Thymus (tissue), 14 donors: ENCODE measurements around the gene LRRC75A. TPM values are rescaled to one million over a fixed set of nuclear protein-coding genes. Genes with fewer than 3 reads are reported as not detected.
"Not testable (repeated sequence)": the region's sequence is repeated elsewhere in the genome, so short reads cannot be mapped to it uniquely, and the experiment has no call there.

Source experiments
- DNase-seq, 9 donors: peaks; one replicate each; pipeline ENCODE4 v3.0.0-alpha.2; 2013; ENCODE audit warnings: low spot score in 9 of 9, low read depth in 6 of 9, missing footprints in 1 of 9
- H3K27ac ChIP-seq, 2 donors: one replicate each; pipeline ENCODE4 v1.5.1; 2013; ENCODE audit warnings: control low read depth in 1 of 2, low read depth in 1 of 2, low read length in 1 of 2, mild to moderate bottlenecking in 1 of 2, moderate library complexity in 1 of 2
- H3K27me3 ChIP-seq, 2 donors: one replicate each; pipeline ENCODE4 v1.5.1; 2013; ENCODE audit warnings: low read length in 1 of 2; ENCODE audit not compliant: control insufficient read depth in 2 of 2, insufficient read depth in 1 of 2
- H3K36me3 ChIP-seq, 2 donors: one replicate each; pipeline ENCODE4 v1.5.1; 2013; ENCODE audit warnings: low read length in 1 of 2, mild to moderate bottlenecking in 1 of 2, moderate library complexity in 1 of 2; ENCODE audit not compliant: control insufficient read depth in 2 of 2, insufficient read depth in 2 of 2
- H3K4me1 ChIP-seq, 2 donors: one replicate each; pipeline ENCODE4 v1.5.1; 2013; ENCODE audit warnings: low read length in 2 of 2; ENCODE audit not compliant: control insufficient read depth in 2 of 2, insufficient read depth in 2 of 2
- H3K4me3 ChIP-seq, 2 donors: one replicate each; pipeline ENCODE4 v1.5.1; 2013; ENCODE audit warnings: low read length in 2 of 2, control low read depth in 1 of 2, mild to moderate bottlenecking in 1 of 2
- H3K9me3 ChIP-seq, 2 donors: one replicate each; pipeline ENCODE4 v1.5.1; 2013; ENCODE audit warnings: low read length in 1 of 2, mild to moderate bottlenecking in 1 of 2; ENCODE audit not compliant: control insufficient read depth in 2 of 2, insufficient read depth in 1 of 2
- WGBS: extraction: QIAGEN DNeasy Blood & Tissue Kit; methylation state at CpG from one replicate; pipeline ENCODE4 v1.1.7; 2013; 5-methylcytosine and 5-hydroxymethylcytosine counted together
- long read RNA-seq, 10 donors: transcript quantifications; one replicate each; lab custom pipeline, GENCODE V29; 2026
- polyA plus RNA-seq: library from polyadenylated mRNA; stranded (reverse); fragments of 200-250 nt; gene quantifications from one replicate; pipeline ENCODE4 v1.2.3, GENCODE V29; 2013
- total RNA-seq: library from RNA; stranded (reverse); fragments of 120-200 nt; gene quantifications from one replicate; pipeline ENCODE4 v1.2.4, GENCODE V29; 2013
- donor health status: healthy.

LRRC75A gene, protein sequence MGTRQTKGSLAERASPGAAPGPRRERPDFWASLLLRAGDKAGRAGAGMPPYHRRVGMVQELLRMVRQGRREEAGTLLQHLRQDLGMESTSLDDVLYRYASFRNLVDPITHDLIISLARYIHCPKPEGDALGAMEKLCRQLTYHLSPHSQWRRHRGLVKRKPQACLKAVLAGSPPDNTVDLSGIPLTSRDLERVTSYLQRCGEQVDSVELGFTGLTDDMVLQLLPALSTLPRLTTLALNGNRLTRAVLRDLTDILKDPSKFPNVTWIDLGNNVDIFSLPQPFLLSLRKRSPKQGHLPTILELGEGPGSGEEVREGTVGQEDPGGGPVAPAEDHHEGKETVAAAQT
- total RNA-seq (1.6 TPM), polyA plus RNA-seq (2.1 TPM)
- long read RNA-seq, donor 1, result 0 reads
- long read RNA-seq, donor 2, result 0 reads
- long read RNA-seq, donor 3, partial matches to known transcripts, result 0 of 2 reads
- long read RNA-seq, donor 3, other reads (novel, unspliced or antisense), result 0 of 2 reads
- long read RNA-seq, donor 4, result 0 reads
- long read RNA-seq, donor 5, result 0 reads
- long read RNA-seq, donor 6, result 0 reads
- long read RNA-seq, donor 7, result 0 reads
- long read RNA-seq, donor 8, partial matches to known transcripts, result 0 of 1 reads
- long read RNA-seq, donor 8, other reads (novel, unspliced or antisense), result 0 of 1 reads
- long read RNA-seq, donor 9, result 0 reads
- long read RNA-seq, donor 10, result 0 reads

DNA sequence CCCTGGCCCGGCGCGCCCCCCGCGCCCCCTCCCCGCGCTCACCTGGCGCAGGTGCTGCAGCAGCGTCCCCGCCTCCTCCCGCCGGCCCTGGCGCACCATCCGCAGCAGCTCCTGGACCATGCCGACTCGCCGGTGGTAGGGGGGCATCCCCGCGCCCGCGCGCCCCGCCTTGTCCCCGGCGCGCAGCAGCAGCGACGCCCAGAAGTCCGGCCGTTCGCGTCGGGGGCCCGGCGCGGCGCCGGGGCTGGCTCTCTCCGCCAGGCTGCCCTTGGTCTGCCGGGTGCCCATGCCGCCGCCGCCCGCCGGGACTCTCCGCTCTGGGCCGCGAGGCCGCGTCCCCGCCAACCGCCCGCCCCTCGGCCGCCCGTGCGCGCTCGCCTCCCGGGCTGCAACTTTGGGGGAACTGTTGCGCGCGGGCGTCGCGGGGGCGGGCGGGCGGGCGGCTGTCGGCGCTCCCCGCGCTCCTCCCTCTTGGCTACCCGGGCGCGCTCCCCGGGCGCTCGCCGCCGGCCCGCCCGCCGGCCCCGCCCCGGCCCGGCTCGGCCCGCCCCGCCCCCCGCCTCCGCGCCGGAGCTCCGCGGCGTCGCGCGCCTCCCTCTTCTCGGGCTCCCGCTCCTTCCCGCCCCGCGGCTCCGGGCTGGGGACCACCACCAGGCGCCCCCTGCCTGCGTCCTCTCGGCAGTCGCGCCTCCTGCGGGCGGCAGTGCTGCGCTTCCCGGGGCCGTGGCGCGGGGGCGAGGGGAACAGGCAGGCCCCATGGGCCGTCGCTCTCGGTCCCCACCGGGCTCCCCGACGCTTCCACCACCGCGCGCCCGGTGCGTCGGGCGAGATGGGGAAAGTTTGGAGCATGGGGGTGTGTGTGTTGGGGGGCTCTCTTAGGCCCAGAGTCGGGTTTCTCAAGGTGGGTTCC lies at the start of gene LRRC75A:
LRRC75A (minus strand) TSS at position 491 of the 910 bp plus-strand sequence; CDS start at position 288, 203 bp downstream.
- DNase-seq, result peak in 5 of 9 donors; percentile 15 to 63 (median 48)
- H3K27ac ChIP-seq, result no peak within 1 kb of the TSS
- peaks cover 5 to 11% of the 10 kb centered on the region in 2 donors for H3K4me1 ChIP-seq
- peaks cover 16 to 43% of the 10 kb centered on the region in 2 donors for H3K27me3 ChIP-seq
- WGBS, result under 1% methylated on average over 133 of the region's 134 CpGs
- H3K4me3 ChIP-seq, result peak within 1 kb of the TSS; percentile 27 to 64
- no peaks in the 10 kb centered on the region for H3K9me3 ChIP-seq
- no peaks in the 10 kb centered on the region for H3K36me3 ChIP-seq

DNA sequence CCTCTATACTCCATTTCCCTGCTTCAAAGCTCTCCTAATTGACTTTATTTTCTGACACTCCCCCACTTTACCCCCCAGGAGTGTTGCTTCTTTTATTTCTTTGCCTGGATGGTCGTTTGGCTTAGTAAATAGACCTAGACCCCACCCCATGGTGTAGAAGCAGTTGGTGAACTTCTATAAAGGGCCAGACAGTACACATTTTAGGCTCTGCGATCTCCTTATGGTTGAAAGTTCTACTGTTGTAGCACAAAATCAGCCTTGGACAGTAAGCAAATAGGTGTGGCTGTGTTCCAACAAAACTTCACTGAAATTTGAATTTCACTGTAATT lies 45.1 kb upstream of the LRRC75A start:
- H3K4me1 ChIP-seq, result peaks cover 5 to 6% of the 10 kb centered on the region in 2 donors
- WGBS, result 56% methylated on average over 2 of the region's 2 CpGs
- H3K27ac ChIP-seq, result no peak overlapping the region
- H3K4me3 ChIP-seq, result no peak overlapping the region
- peaks cover 0 to 7% of the 10 kb centered on the region in 2 donors for H3K27me3 ChIP-seq
- peaks cover 0 to 11% of the 10 kb centered on the region in 2 donors for H3K9me3 ChIP-seq
- H3K36me3 ChIP-seq, result no peaks in the 10 kb centered on the region
- DNase-seq, result no peak

DNA sequence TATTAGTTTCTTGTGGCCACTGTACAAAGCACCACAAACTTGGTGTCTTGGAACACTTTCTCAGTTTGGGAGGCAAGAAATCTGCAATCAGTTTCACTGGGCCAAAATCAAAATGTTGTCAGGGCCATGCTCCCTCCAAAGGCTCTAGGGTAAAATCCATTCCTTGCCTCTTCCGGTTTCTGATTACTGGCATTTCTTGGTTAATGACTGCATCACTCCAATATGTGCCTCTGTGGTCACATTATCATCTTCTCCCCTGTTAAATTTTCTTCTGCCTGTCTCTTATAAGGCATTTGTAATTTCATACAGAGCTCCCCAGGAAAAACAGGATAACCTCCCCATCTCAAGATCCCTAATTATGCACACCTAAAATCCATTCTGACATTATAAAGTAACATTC lies 42.2 kb upstream of the LRRC75A start:
- peaks cover 3 to 7% of the 10 kb centered on the region in 2 donors for H3K27me3 ChIP-seq
- H3K27ac ChIP-seq, result no peak overlapping the region
- peaks cover 0 to 11% of the 10 kb centered on the region in 2 donors for H3K9me3 ChIP-seq
- H3K4me3 ChIP-seq, result no peak overlapping the region
- peaks cover 5 to 6% of the 10 kb centered on the region in 2 donors for H3K4me1 ChIP-seq
- DNase-seq, result no peak
- H3K36me3 ChIP-seq, result no peaks in the 10 kb centered on the region
- 97% methylated on average over 1 of the region's 1 CpG for WGBS

DNA sequence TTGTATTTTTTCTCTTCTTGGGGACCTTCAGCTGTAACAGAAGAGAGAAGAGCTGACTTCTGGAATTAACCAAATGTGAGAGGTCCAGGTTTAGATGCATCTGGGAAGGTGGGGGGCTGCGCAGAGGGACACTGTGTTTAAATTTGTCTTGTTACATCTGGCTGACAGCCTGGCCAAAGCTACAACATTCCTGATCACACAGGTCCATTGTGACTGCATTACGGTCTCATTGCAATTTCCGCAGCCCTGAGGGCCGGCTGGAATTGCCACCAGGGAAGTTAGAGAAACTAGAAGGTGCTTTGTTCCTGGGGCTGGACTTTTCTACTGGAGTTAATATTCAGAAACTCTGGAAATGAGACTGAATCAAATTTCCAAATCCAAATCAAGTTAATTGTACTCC lies 37.9 kb upstream of the LRRC75A start:
- Histone ChIP-seq H3K27ac (no peak overlapping the region), H3K36me3 (no peaks in the 10 kb centered on the region), H3K4me1 (no peaks in the 10 kb centered on the region), H3K4me3 (no peak overlapping the region), H3K9me3 (no peaks in the 10 kb centered on the region), H3K27me3 (peaks cover 3 to 15% of the 10 kb centered on the region in 2 donors)
- WGBS, result 95% methylated on average over 4 of the region's 4 CpGs
- no peak for DNase-seq

DNA sequence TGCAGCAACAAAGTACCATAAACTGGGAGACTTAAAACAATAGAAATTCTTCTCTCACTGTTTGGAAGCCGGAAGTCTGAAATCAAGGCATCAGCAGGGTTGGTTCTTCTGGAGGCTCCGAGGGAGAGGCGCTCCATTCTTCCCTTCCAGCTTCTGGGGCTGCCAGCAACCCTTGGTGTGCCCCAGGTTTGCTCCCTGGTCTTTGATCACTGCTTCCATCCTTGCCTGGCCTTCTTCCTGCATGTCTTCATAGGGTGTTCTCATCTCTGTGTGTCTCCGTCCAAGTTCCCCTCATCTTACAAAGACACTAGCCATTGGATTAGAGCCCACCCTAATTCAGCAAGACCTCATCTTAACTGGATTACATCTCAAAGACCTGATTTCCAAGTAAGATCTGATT lies 35.3 kb upstream of the LRRC75A start:
- Histone ChIP-seq H3K4me1 (no peaks in the 10 kb centered on the region), H3K4me3 (no peak overlapping the region), H3K27me3 (peaks cover 3 to 15% of the 10 kb centered on the region in 2 donors), H3K36me3 (no peaks in the 10 kb centered on the region), H3K27ac (no peak overlapping the region), H3K9me3 (no peaks in the 10 kb centered on the region)
- WGBS, result 92% methylated on average over 4 of the region's 4 CpGs
- no peak for DNase-seq

DNA sequence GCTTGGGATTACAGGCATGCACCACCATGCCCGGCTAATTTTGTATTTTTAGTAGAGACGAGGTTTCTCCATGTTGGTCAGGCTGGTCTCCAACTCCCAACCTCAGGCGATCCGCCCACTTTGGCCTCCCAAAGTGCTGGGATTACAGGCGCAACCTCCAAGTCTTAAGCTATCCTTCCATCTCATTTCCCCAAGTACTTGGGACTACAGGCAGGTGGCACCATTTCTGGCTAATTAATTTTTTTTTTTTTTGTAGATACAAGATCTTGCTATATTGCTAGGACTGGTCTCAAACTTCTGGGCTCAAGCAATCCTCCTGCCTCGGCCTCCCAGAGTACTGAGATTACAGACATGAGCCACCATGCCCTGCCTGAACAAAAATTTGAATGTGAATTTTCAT lies 33.6 kb upstream of the LRRC75A start:
- not testable (repeated sequence) for H3K9me3 ChIP-seq, H3K4me1 ChIP-seq, H3K36me3 ChIP-seq, H3K4me3 ChIP-seq, H3K27ac ChIP-seq, DNase-seq
- H3K27me3 ChIP-seq, result peaks cover 3 to 15% of the 10 kb centered on the region in 2 donors
- WGBS, result 99% methylated on average over 6 of the region's 6 CpGs

DNA sequence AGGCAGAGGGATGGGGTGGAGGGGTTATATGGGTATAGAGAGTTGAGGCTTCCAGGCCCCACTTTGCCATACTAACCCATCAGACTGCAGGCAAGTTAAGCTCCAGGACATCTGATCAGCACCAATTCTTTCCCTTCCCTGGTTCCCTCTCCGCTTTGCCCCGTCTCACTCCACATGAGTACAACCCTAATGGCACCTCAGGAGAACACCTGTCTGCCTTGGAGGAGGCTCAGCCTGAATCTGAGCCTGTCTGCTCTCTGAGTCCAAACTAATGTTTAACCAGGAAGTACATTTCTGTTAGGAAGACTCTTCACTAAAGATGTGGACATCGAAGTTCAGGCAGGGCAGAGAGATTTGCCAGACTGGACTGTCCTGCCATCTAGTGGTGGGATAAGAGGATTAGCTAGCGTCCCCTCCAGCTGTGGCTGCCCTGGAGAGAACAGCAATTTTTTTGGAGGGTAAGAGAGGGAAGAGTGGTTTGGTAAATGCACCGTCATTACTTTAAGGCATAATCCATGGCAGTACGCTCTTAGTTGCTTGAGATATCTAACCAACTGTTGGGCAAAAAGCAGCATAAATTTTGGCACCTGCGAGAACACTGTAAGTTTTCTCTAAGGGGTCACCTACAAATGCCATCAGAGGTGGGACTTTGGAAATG lies 29.2 kb upstream of the LRRC75A start:
- Histone ChIP-seq H3K27me3 (peaks cover 5 to 16% of the 10 kb centered on the region in 2 donors), H3K27ac (no peak overlapping the region), H3K4me1 (no peaks in the 10 kb centered on the region), H3K36me3 (no peaks in the 10 kb centered on the region), H3K9me3 (no peaks in the 10 kb centered on the region), H3K4me3 (no peak overlapping the region)
- peak; percentile 40 to 81 (median 56) for DNase-seq
- 43% methylated on average over 7 of the region's 7 CpGs for WGBS

DNA sequence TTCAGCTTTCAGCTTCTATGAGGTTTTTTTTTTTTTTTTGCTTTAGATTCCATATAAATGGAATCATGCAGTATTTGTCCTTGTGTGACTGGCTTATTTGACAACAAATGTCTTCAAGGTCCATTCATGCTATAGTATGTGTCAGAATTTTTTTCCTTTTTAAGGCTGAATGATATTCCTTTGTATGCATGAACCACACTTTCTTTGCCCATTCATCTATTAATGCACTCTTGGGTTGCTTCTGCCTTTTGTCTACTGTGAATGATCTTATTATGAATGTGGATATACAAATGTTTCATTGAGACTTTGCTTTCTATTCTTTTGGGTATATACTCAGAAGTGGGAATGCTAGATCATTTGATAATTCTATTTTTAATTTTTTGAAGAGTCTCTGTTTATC lies 27.0 kb upstream of the LRRC75A start:
- H3K36me3 ChIP-seq, result no peaks in the 10 kb centered on the region
- H3K4me3 ChIP-seq, result no peak overlapping the region
- H3K27me3 ChIP-seq, result peaks cover 5 to 24% of the 10 kb centered on the region in 2 donors
- H3K4me1 ChIP-seq, result no peaks in the 10 kb centered on the region
- H3K27ac ChIP-seq, result no peak overlapping the region
- no peaks in the 10 kb centered on the region for H3K9me3 ChIP-seq
- DNase-seq, result no peak
